Upper lobe of left lung (tissue), 6 donors: ENCODE data around the gene HAO1. TPM values are rescaled to one million over a fixed set of nuclear protein-coding genes. Genes with fewer than 3 reads are reported as not detected.

Experiments used
- ATAC-seq, 2 donors: fragments of 200-7000 bp; cut with Tn5 transposase; one replicate each; pipeline ENCODE4 v1.9.1; 2022; ENCODE audit warnings: mild to moderate bottlenecking in 2 of 2, moderate library complexity in 2 of 2; ENCODE audit not compliant: low FRiP score in 2 of 2
- DNase-seq, 2 donors: peaks; one replicate each; pipeline ENCODE4 v3.0.0-alpha.2; 2019 to 2020
- H3K27ac ChIP-seq, 4 donors: fragments of 200-600 bp; sonication (generic); one replicate each; pipeline ENCODE4 v1.5.1; 2016 to 2019
- H3K27me3 ChIP-seq, 4 donors: fragments of 200-600 bp; sonication (generic); one replicate each; pipeline ENCODE4 v1.5.1; 2017 to 2019
- H3K36me3 ChIP-seq, 4 donors: fragments of 200-600 bp; sonication (generic); one replicate each; pipeline ENCODE4 v1.5.1; 2016 to 2019
- H3K4me1 ChIP-seq, 4 donors: fragments of 200-600 bp; sonication (generic); one replicate each; pipeline ENCODE4 v1.5.1; 2018 to 2019
- H3K4me3 ChIP-seq, 4 donors: fragments of 200-600 bp; sonication (generic); one replicate each; pipeline ENCODE4 v1.5.1; 2017 to 2019; ENCODE audit warnings: mild to moderate bottlenecking in 2 of 4, moderate library complexity in 1 of 4
- H3K9me3 ChIP-seq, 4 donors: fragments of 200-600 bp; sonication (generic); one replicate each; pipeline ENCODE4 v1.5.1; 2018 to 2019
- CTCF ChIP-seq, 6 experiments: fragments of 450-650 bp in 4 of 6; fragments of 200-600 bp in 2 of 6; sonication (generic) in 2 of 6; IDR thresholded peaks; one replicate each; pipeline ENCODE4 v1.5.1; 2016 to 2019; ENCODE audit warnings: antibody characterized with exemption in 6 of 6
- EP300 ChIP-seq, 4 donors: sonication (generic); formaldehyde crosslinking; IDR thresholded peaks; one replicate each; pipeline ENCODE4 v1.5.1; 2017; ENCODE audit warnings: antibody characterized with exemption in 4 of 4, control low read depth in 2 of 4
- POLR2A ChIP-seq, 4 donors: fragments of 450-650 bp; IDR thresholded peaks; one replicate each; pipeline ENCODE4 v1.5.1; 2016 to 2017; ENCODE audit warnings: antibody characterized with exemption in 4 of 4, mild to moderate bottlenecking in 2 of 4
- POLR2AphosphoS5 ChIP-seq, 2 donors: sonication (generic); formaldehyde crosslinking; IDR thresholded peaks; one replicate each; pipeline ENCODE4 v1.5.1; 2017; ENCODE audit warnings: antibody characterized with exemption in 2 of 2
- WGBS, 2 donors: methylation state at CpG; one replicate each; pipeline ENCODE4 v1.1.5; 2017 to 2018; 5-methylcytosine and 5-hydroxymethylcytosine counted together
- total RNA-seq, 6 donors: library from RNA; depleted of rRNA in 4 of 6; stranded (reverse); fragments of >200 nt in 4 of 6; gene quantifications; one replicate each; pipeline versions ENCODE4 v1.1.0 to v1.2.1, GENCODE V29; 2016 to 2021
- donor health status: DM: no; HTN: no; CAD: no; lungs with moderate emphysema.
- donor health status: DM: no; HTN: yes; CAD: no; lungs with severe emphysema.

Gene HAO1
- total RNA-seq, 6 donors from 2014 or later = 0.13 TPM; not detected in 5

GRCh38 chr20:7897781-7898364, 42.4 kb downstream of the HAO1 start:
- TF ChIP-seq EP300 (IDR thresholded peaks at IDR 0.05) (no peak), POLR2AphosphoS5 (IDR thresholded peaks at IDR 0.05) (no peak), CTCF (IDR thresholded peaks at IDR 0.05) (no peak), POLR2A (IDR thresholded peaks at IDR 0.05) (no peak)
- Histone ChIP-seq H3K36me3 (no peaks in the 10 kb centered on the region), H3K27ac (no peak overlapping the region), H3K4me1 (no peaks in the 10 kb centered on the region), H3K4me3 (no peak overlapping the region), H3K9me3 (no peaks in the 10 kb centered on the region), H3K27me3 (no peaks in the 10 kb centered on the region)
- DNase-seq (no peak), ATAC-seq (peak in 1 of 2 donors; percentile 65)
- WGBS, 2 donors = 40 to 58% methylated on average over 2 of the region's 2 CpGs

DNA sequence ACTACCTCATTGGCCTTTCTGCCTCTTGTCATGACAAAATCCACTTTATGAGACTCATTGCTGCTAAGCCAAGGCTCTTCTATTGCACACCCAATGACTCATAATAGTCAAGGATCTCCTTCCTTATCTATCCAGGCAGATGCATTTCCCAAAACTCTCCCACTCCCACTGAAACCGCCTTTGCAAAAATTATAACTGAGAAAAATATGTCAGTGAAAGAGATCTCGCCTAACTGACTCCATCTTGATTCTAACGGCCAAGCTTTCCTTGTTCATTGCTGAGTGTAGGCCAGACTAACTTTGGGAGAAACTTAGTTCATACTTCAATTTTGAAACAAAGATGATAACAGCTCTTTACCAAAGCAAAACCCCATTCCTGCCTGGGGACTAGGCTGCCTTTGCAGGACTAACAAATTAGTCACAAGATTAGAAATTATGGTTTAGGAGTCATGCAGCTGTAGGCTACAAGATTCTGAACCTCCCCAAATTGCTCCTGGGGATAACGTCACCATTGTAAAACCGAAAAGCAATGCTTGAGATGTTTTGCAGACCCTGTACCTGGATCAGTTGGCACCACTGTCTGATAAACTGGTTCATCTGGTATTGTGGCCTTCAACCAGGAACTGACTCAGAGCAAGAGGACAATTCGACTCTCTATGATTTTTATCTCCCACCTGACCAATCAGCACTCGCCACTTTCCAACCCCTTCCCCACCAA, 47.1 kb downstream of the HAO1 start:
- Histone ChIP-seq H3K27me3 (no peaks in the 10 kb centered on the region), H3K4me1 (no peaks in the 10 kb centered on the region), H3K36me3 (no peaks in the 10 kb centered on the region), H3K4me3 (no peak overlapping the region), H3K9me3 (no peaks in the 10 kb centered on the region), H3K27ac (no peak overlapping the region)
- 93% methylated on average over 7 of the region's 7 CpGs for WGBS, 2 donors
- DNase-seq = no peak
- TF ChIP-seq POLR2AphosphoS5 (IDR thresholded peaks at IDR 0.05) (no peak), EP300 (IDR thresholded peaks at IDR 0.05) (no peak), CTCF (IDR thresholded peaks at IDR 0.05) (no peak), POLR2A (IDR thresholded peaks at IDR 0.05) (no peak)
- peak in 1 of 2 donors; percentile 51 for ATAC-seq

DNA sequence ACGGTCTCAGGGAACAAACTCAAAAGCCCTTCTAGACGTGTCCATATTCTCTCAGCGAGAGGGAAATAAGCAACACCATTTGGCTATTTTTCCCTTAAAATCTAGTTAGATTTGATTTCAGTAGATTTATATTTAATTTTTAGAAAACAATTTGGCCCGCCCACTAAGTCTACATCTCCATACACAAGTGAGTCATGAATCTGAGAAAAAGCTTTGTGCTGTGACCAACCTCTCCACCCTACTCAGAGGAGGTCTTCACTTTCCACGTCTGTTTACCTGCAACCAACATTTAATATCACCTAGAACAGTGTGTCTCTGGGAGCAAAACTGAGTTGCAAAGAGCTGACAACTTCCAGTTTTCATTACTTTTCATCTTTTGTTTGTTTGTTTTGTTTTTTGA, 48.6 kb downstream of the HAO1 start:
- Histone ChIP-seq H3K4me1 (no peaks in the 10 kb centered on the region), H3K27me3 (no peaks in the 10 kb centered on the region), H3K36me3 (no peaks in the 10 kb centered on the region), H3K4me3 (no peak overlapping the region), H3K27ac (no peak overlapping the region), H3K9me3 (no peaks in the 10 kb centered on the region)
- no peak for TF ChIP-seq POLR2AphosphoS5 (IDR thresholded peaks at IDR 0.05)
- no peak for TF ChIP-seq CTCF (IDR thresholded peaks at IDR 0.05)
- TF ChIP-seq EP300 (IDR thresholded peaks at IDR 0.05) = no peak
- TF ChIP-seq POLR2A (IDR thresholded peaks at IDR 0.05) = no peak
- 90 to 92% methylated on average over 5 of the region's 5 CpGs for WGBS, 2 donors
- DNase-seq = no peak
- no peak for ATAC-seq

DNA sequence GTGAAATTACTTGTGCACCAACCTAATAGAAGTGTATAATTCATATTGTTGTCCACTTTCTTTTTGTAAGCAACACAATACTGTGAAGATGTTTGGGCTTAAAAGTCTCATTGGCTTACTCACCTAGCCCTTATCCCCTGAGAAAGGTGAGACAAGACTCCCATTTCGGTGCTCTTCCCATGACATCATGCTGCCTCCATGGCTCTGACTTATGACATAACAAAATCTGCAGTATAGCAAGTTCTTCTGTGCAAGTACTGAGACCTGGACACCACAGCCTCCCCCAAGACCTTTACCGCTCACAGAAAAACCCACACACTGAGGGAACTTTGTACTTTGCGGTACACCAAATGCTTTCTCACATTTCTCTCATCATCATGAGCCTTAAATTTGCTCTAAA, 50.5 kb downstream of the HAO1 start:
- DNase-seq = no peak
- no peak overlapping the region for H3K27ac ChIP-seq
- no peaks in the 10 kb centered on the region for H3K4me1 ChIP-seq
- H3K36me3 ChIP-seq = no peaks in the 10 kb centered on the region
- TF ChIP-seq CTCF (IDR thresholded peaks at IDR 0.05) (no peak), POLR2AphosphoS5 (IDR thresholded peaks at IDR 0.05) (no peak), POLR2A (IDR thresholded peaks at IDR 0.05) (no peak), EP300 (IDR thresholded peaks at IDR 0.05) (no peak)
- ATAC-seq = no peak
- no peaks in the 10 kb centered on the region for H3K9me3 ChIP-seq
- H3K27me3 ChIP-seq = no peaks in the 10 kb centered on the region
- WGBS, 2 donors = 74 to 94% methylated on average over 3 of the region's 3 CpGs
- H3K4me3 ChIP-seq = no peak overlapping the region

DNA sequence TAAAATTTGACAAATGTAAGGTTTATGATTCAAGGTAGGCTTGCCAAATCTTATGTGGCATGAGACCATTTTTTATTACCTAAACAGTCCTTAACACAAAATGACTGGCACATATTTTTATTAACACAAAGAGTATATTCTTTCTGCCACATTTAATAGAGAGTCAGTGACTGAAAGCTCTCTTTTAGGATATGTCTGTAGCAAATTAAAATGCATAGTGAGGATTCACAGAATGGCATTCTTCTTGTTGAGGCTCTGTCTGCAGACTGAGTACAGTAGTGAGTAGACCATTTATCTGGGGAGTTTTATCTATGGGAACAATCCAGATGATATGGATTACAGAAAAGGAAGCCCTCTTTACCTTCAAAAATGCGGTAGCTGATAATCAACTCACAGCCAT, 56.5 kb downstream of the HAO1 start:
- DNase-seq (no peak), ATAC-seq (no peak)
- Histone ChIP-seq H3K27ac (no peak overlapping the region), H3K27me3 (no peaks in the 10 kb centered on the region), H3K9me3 (no peaks in the 10 kb centered on the region), H3K4me3 (no peak overlapping the region), H3K36me3 (no peaks in the 10 kb centered on the region), H3K4me1 (peaks cover 0 to 8% (median 5%) of the 10 kb centered on the region in 4 donors)
- 90 to 95% methylated on average over 1 of the region's 1 CpG for WGBS, 2 donors
- no peak for TF ChIP-seq EP300 (IDR thresholded peaks at IDR 0.05)
- no peak for TF ChIP-seq CTCF (IDR thresholded peaks at IDR 0.05)
- no peak for TF ChIP-seq POLR2AphosphoS5 (IDR thresholded peaks at IDR 0.05)
- TF ChIP-seq POLR2A (IDR thresholded peaks at IDR 0.05) = no peak
